ENCODE data around the gene FBF1.

- no peak for TF ChIP-seq CTCF (IDR thresholded peaks at IDR 0.05)
- no peak for TF ChIP-seq POLR2A (IDR thresholded peaks at IDR 0.05)
Measured at GRCh38 chr17:75922963-75923874, 17.6 kb downstream of the FBF1 start.
